Fibroblast of peridontal ligament (primary cell): ENCODE results near the gene DOCK9.
"Not testable (repeated sequence)": the region's sequence is repeated elsewhere in the genome, so short reads cannot be mapped to it uniquely, and the experiment has no call there.

Experiments
- DNase-seq: peaks from one replicate; pipeline ENCODE4 v3.0.0-alpha.2; 2010; ENCODE audit errors: extremely low read depth

DOCK9 gene

GRCh38 chr13:98775386-98775785, 202.5 kb downstream of the DOCK9 start:
- no peak for DNase-seq

- DNase-seq = no peak
These were observed 203.1 kb downstream of the DOCK9 start for GRCh38 chr13:98774776-98775175.

- DNase-seq = no peak
These were observed 203.9 kb downstream of the DOCK9 start for GRCh38 chr13:98773921-98774320.

GRCh38 chr13:98772794-98773452, 204.9 kb downstream of the DOCK9 start:
- DNase-seq = no peak

- DNase-seq = no peak
These were observed 205.8 kb downstream of the DOCK9 start for GRCh38 chr13:98771838-98772611.

GRCh38 chr13:98769736-98770135, 208.1 kb downstream of the DOCK9 start:
- DNase-seq = no peak

- DNase-seq = no peak
These were observed 209.3 kb downstream of the DOCK9 start for GRCh38 chr13:98768522-98768921.

GRCh38 chr13:98766697-98767096, 211.2 kb downstream of the DOCK9 start:
- DNase-seq = no peak

- DNase-seq = no peak
These were observed 211.8 kb downstream of the DOCK9 start for GRCh38 chr13:98765996-98766519.

- no peak for DNase-seq
These were observed 215.8 kb downstream of the DOCK9 start for GRCh38 chr13:98761986-98762616.

GRCh38 chr13:98761126-98761985, 216.5 kb downstream of the DOCK9 start:
- DNase-seq = peak; percentile 83

GRCh38 chr13:98755729-98756128, 222.1 kb downstream of the DOCK9 start:
- DNase-seq = no peak

- no peak for DNase-seq
These were observed 222.7 kb downstream of the DOCK9 start for GRCh38 chr13:98755116-98755515.

GRCh38 chr13:98754468-98754867, 223.4 kb downstream of the DOCK9 start:
- not testable (repeated sequence) for DNase-seq

GRCh38 chr13:98752467-98753290, 225.2 kb downstream of the DOCK9 start, which contains the start of gene SLC15A1:
Gene SLC15A1, minus strand, starts transcription at chr13:98752672. Its CDS starts 74 bp downstream, at chr13:98752598.
- no peak for DNase-seq

GRCh38 chr13:98751861-98752466, 225.9 kb downstream of the DOCK9 start:
- DNase-seq = peak; percentile 6

GRCh38 chr13:98751367-98751782, 226.5 kb downstream of the DOCK9 start:
- DNase-seq = no peak

GRCh38 chr13:98749501-98749900, 228.4 kb downstream of the DOCK9 start:
- peak; percentile 83 for DNase-seq

GRCh38 chr13:98746968-98747367, 230.9 kb downstream of the DOCK9 start:
- no peak for DNase-seq
